HG03095 (cell line): ENCODE results near the gene FSTL1.

Source experiments
- ATAC-seq: cut with Tn5 transposase; IDR thresholded peaks from one replicate; pipeline ENCODE4 v1.9.1; 2021; ENCODE audit warnings: moderate library complexity; ENCODE audit not compliant: unreplicated experiment

FSTL1 gene

GRCh38 chr3:120440001-120440703 lies 10.6 kb downstream of the FSTL1 start:
- ATAC-seq: no peak

- ATAC-seq: no peak
Observed at GRCh38 chr3:120438665-120439370, 12.0 kb downstream of the FSTL1 start.

DNA sequence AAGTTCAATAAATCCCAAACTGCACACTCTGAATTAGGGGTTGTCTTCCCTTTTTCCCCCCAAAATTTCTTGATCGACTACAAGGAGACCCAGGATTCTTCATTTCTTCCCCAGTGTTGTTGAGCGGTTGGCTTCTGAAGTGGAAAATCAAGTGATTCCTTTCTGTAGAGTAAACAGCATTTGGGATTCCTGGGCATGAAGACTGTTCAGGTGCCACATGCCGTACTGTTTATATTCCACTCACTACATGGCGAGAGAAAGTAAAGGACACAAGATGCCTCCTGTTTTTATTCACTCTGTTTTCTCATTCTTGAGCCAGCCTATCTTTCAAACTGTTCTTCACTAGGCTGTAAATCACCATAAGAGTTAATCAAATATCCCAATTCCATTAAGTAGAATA lies 12.6 kb downstream of the FSTL1 start:
- no peak for ATAC-seq

GRCh38 chr3:120437559-120437958 lies 13.2 kb downstream of the FSTL1 start:
- no peak for ATAC-seq

- no peak for ATAC-seq
Observed at GRCh38 chr3:120436523-120437050, 14.2 kb downstream of the FSTL1 start.

DNA sequence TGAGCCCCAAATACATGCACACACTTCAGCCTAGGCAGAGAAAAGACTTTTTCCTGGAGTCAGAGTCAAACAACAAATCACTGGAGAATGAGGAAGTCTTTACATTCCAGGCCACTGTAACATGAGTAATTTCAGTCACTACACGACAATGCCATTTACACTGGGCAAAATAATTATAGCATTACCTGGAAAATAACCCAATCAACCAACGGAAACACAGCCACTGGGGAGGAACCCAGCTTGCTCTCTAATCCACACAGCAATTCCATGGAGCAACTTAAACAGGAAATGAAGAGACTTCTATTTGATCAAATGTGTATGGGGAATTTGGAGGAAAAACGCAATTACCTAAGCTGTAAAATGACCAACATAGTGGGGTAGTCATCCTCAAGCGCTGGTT lies 15.2 kb downstream of the FSTL1 start:
- no peak for ATAC-seq

DNA sequence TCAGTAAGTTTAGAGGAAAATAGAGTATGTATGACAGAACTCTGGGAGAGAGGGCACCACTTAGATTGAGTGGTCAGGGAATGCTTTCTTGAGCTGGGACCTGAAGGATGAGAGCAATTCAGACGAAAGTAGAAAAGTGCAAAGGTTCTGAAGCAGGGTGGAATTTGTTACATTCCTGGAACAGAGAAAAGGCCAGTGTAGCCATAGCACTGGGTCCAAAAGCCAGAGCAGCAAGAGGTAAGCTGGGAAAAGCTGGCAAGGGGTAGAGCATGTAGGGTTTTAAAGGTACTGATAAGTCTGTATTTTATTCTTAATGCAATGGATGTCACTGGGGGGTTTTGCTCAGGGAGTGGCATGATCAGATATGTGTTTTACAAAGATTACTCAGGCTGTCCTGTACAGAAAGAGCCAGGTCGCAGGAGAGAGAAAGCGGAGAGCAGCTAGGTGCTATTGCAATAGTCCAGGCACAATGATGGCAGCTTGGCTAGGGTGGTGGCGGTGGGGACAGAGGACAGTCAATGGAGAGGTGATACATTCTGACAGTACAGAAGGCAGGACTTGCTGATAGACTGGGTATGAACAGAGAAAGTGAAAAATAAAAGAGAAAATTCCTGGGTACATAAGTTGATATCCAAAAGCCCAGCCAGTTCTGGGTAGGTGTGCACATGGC lies 17.0 kb downstream of the FSTL1 start:
- no peak for ATAC-seq

DNA sequence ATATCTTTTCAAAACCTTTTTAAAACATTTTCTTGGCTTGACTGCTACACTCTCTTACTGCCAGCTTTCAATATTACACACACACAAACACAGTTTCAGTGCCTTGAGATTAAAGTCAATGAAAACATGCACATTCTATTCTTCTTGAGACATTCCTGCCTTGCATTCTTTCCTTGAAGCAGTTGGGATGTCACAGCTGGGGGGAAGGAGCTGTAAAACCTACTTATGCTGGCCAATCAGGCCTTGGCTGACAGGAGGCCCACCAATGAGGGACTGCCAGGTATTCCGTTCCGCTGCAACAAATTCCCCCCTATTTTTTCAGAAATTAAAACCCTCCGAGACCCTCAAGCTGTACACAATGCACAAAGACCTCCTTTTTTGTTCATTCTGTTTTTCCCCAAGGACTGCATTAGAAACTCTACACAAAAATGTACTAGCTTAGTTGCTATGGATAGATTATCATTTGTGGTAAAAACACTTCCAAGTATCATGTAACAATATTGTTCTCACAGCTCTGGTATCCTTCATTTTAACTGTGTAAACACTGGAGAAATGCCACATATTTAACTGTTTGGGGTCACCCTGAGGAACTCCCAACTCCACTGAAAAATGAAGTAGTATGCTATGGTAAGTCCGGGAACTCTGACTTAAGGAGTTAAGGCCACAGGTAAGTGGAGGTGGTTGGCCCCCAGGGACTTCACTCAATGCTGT lies 18.5 kb downstream of the FSTL1 start:
- no peak for ATAC-seq

DNA sequence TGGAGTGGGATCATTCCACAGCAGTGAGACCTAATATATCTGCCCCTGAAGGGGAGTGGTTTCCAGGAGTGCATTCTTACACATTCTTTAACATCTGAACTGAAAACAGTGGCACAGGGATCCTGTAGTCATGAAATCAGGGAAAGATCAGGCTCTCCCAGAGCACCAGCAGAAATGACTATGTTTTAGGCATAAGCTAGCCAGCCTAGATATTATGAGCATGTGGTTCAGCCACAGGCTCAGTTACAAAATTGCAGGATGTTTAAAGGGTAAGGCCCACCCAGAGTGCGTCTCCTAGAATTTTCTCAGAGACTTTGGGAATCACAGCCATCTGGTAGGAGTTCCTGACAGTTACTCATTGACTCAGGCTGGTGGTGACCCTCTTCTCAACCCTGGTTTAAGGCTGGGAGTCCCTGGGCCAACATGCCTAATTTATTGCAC lies 20.9 kb downstream of the FSTL1 start:
- no peak for ATAC-seq

DNA sequence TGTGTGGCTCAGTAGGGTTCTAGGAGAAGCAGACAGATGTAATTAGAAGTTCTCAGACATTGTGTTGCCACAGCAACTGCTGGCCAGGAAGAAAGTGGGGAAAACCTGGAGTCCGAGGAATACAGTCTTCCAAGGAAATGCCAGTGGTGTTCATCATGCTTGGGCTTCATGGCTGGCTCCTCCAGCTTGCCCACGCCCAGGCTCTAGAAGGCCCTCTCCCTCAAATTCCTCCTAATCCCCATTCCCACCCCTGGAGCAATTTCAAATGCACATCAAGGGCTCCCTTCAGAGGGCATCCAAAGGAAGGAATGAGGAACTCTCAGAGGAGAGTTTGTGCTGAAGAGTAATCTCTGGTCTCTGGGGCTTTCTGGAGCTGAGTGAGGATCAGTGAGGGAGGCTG lies 21.9 kb downstream of the FSTL1 start:
- ATAC-seq: no peak

- ATAC-seq: no peak
Observed at GRCh38 chr3:120427201-120427600, 23.6 kb downstream of the FSTL1 start.

- ATAC-seq: no peak
Observed at GRCh38 chr3:120425572-120426250, 25.1 kb downstream of the FSTL1 start.

- ATAC-seq: no peak
Observed at GRCh38 chr3:120424976-120425570, 25.7 kb downstream of the FSTL1 start.

GRCh38 chr3:120424506-120424905 lies 26.3 kb downstream of the FSTL1 start:
- ATAC-seq: no peak

DNA sequence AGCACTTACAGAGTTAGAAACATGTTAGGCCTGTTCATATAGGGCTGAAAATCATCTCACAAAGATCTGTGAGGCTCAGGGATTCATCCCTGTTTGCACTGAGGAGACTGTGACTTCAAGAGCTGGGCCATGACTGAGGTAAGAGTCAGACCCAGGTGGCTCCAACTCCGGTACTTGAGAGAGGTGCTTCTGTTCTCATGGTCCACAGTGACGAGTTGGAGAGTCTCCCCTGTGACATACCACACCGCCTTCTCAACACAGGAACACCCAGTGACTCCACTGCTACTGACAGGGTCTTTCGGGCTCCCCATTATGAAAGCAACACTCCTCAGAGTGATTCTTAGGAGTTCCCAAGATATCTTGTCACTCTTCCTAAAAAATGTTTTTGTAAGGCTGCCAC lies 27.4 kb downstream of the FSTL1 start:
- no peak for ATAC-seq

GRCh38 chr3:120421926-120422325 lies 28.9 kb downstream of the FSTL1 start:
- ATAC-seq: no peak

DNA sequence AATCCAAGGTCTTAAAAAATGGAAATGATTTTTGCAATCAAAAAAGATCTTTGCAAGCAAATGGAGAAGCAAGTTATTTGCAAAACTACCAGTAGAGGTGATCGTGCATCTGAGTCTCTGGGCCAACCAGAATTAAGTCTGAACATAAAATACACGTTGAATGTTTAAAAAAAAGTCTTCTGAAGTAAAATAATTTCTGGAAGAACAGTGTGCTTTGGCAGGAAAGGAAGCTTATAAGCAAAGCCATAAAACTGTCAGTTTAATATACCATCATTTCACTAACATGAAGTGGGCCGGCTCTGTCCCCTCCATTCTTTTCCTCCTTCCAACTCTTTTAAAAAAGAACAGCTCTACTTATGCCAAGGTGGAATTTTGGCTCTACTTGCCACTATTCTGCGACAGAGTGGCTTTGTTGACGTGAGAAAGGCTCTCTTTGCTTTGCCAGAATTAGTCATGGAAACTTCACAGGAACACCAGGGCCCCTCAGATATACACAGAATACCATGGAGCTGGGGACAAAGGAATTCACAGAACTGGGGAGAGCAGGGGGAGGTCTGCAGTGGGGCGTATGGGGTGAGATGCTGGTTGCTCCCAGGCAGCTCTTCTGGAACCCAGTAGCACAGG lies 29.8 kb downstream of the FSTL1 start:
- ATAC-seq: no peak

DNA sequence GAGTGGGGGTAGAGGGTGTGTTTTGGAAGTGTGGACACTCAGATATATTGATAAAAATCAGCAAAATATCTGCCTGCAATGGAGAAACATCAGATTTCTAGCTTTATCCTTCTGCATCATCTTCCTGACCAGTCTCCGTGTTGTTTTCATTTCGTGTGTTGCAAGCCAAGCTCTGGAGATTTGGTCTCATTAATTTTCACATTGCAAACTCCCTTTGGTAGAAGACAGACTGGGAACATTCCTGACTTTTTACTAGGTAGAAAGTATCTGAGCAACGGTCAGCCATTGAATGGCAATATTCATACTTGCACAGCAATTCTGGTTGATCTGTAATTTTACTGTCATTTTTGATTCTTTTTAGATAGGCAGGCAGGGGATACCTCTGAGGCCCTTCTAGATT lies 30.4 kb downstream of the FSTL1 start:
- no peak for ATAC-seq

DNA sequence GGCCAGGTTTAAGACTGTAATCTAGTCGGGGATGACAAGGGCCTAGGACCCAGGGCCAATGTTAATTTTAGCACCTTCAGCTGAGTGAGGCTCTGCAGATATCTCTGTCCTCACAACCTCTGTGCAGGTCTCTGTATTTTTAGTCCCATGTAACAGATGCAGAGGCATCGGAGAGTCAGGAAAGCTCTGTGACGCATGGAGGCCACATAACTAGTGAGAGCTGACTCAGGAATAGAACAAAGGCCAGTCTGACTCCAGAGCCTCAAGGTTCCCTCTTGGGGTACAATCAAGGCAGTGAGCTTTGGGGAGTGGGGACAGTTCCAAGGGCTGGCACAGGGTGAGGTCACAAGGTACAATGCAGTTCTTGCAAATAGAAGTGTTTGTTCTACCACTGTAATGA lies 31.0 kb downstream of the FSTL1 start:
- no peak for ATAC-seq
